Left colon (tissue), 2 donors: ENCODE measurements around the gene FRMD5. TPM values are rescaled to one million over a fixed set of nuclear protein-coding genes. Genes with fewer than 3 reads are reported as not detected.
A peak's percentile ranks its signal among the peaks of the same experiment; 100 is the strongest.

Experiments used
- ATAC-seq: fragments of 200-7000 bp; cut with Tn5 transposase; one replicate; pipeline ENCODE4 v1.9.1; 2020; ENCODE audit warnings: mild to moderate bottlenecking, moderate library complexity
- DNase-seq, 2 donors: peaks; one replicate each; pipeline ENCODE4 v3.0.0-alpha.2; 2020
- intact Hi-C, 2 donors: fragments of 100-400 bp; cut with DNase I in 1 of 2; cut with micrococcal nuclease in 1 of 2; formaldehyde crosslinking; loops; one replicate each; pipeline versions ENCODE4 v1.11.2 to v1.14.0; 2022; cut with DNase I, micrococcal nuclease
- total RNA-seq, 2 donors: library from RNA; stranded (reverse); fragmentation: NEBNext Ultra II Directional; extraction: Animal tissue kit (Norgen Biotek cat#: 25700); gene quantifications; one replicate each; pipeline ENCODE4 v1.2.1, GENCODE V29; 2021
- donor health status: DM: no; HTN: no; CAD: no.
- donor health status: DM: yes; HTN: yes; CAD: no.

The FRMD5 gene
- total RNA-seq, 2 donors from 2014 or later = 1.6 to 2.0 TPM

- intact Hi-C loops = no loop called here
- DNase-seq (no peak), ATAC-seq (no peak)
Observed at GRCh38 chr15:43953402-43953801, 241.7 kb downstream of the FRMD5 start.

GRCh38 chr15:43950531-43950930, 244.5 kb downstream of the FRMD5 start:
- intact Hi-C loops = no loop called here
- DNase-seq (no peak), ATAC-seq (no peak)

DNA sequence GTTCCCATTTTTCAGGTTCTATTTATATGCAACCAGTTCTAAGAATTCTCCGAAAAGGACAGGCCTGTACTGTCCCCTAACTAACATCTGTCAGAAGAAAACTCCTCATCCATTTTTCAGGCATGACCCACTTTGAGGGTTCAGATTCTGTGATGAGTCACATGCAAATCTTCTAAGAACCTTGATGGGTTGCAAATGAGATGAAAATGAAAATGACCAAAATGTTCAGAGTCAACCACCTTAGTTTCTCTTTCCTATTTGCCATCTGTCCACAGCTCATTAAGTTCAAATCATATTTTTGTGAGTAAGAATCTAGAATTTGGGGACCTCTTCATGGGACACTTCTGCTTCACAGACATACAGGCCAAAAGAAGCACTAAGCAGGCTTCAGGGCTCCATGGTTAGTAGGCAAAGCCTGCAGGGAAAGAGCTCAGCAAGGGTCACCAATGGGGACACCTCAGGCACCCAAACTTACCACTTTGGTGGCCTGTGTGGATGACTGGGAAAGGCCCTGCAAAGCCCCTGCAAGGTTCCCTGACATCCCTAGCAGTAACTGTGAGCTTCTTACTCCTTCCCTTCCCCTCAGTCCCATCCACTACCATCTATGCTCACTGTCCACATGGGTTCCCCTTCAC, 246.3 kb downstream of the FRMD5 start:
- DNase-seq (no peak), ATAC-seq (no peak)
- intact Hi-C loops = no loop called here

GRCh38 chr15:43943511-43943910, 251.6 kb downstream of the FRMD5 start:
- ATAC-seq (no peak), DNase-seq (no peak)
- intact Hi-C loops = no loop called here

GRCh38 chr15:43942194-43942593, 252.9 kb downstream of the FRMD5 start:
- intact Hi-C loops = no loop called here
- no peak for DNase-seq

DNA sequence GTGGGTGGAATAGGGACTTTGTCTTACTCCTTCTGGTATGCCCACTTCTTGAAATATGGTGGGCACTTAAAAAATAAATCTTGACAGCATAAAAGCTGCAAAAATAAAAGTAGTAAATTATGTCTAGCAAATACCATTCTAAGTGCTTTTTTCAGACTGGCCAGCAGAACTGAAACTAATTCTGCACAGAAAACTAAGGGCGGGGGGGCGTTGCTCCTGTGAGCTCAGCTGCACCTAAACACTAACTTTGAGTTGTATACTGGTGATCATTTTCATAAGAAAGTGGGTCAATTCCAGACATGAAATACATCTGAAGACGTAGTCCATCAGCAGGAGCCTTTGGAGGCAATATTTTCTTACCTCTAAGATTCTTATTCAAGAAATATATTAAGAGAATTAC, 253.5 kb downstream of the FRMD5 start:
- intact Hi-C loops = no loop called here
- no peak for ATAC-seq
- DNase-seq = peak; percentile 23 to 31

More at GRCh38 chr15:43942194-43942593, 252.9 kb downstream of the FRMD5 start:
- ATAC-seq = no peak

- DNase-seq (no peak), ATAC-seq (no peak)
- intact Hi-C loops = no loop called here
Observed at GRCh38 chr15:43941071-43941470, 254.0 kb downstream of the FRMD5 start.

DNA sequence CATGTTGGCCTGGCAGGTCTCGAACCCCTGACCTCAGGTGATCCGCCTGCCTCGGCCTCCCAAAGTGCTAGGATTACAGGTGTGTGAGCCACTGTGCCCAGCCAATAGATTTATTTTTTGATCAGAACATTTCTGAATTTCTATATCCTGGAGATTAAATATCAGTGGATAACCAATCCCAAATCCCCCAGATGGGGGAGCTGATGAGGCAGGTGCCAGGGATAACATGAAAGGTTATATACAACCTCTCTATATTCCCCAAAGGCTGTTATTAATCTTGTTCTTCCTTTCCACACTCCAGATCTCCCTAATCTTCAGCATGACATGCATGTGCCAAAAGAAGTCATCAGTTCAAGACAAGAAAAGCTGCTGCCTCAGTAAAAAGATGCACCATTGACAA, 256.0 kb downstream of the FRMD5 start:
- intact Hi-C loops = no loop called here
- ATAC-seq (peak; percentile 34), DNase-seq (peak in 1 of 2 donors; percentile 18)

- no peak for ATAC-seq
- DNase-seq = no peak
- intact Hi-C loops = no loop called here
Observed at GRCh38 chr15:43934480-43934879, 260.6 kb downstream of the FRMD5 start.

- DNase-seq (no peak), ATAC-seq (no peak)
- intact Hi-C loops = no loop called here
Observed at GRCh38 chr15:43932907-43933306, 262.2 kb downstream of the FRMD5 start.

DNA sequence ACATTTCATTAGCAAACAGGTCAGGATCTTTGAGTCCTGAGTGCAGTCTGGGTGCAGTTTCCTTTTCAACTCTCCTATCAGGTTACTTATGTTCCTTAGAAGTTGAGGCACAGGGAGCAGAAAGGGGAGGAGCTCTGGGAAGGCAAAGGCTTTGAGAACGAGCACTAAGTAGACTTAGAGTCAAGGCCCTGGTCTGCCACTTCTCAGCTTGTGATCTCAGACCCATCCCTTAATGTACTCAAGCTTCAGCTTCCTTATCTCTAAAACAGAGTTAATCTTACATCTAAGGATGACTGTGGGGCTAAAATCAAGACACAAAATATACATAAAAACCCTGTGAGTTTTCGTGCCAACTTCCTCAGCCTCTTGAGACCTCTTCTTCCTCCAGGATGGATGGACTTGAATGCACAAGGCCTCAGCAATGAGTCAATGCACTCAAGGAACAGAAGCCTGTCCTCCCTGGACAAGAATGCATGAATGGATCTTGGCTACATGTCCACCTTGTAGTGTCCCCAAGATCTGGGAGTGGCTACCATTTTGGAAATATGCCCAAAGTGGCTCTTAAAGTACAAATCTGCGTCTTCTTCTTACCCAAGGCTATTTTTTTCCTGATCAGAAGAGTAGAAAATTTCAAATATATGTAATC, 263.2 kb downstream of the FRMD5 start:
- no peak for ATAC-seq
- intact Hi-C loops = no loop called here
- no peak for DNase-seq

DNA sequence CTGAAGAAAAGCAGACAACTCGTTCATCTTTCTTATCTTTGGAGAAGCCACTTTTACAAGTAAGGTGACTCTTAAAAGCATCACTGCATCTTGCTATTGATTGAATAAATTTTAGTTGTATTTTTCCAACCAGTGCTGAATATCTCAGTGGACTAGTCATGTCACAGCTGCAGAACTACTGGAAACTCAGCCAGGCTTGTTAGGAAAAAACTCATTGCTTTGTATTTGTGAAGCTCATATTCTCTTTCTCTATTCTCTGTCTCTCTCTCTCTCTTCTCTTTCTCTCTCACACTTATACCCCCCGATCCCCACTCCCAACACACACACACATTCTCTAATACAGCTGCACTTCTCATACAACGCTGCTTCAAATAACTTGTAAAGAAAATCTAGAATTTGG, 264.0 kb downstream of the FRMD5 start:
- intact Hi-C loops = no loop called here
- no peak for ATAC-seq

DNA sequence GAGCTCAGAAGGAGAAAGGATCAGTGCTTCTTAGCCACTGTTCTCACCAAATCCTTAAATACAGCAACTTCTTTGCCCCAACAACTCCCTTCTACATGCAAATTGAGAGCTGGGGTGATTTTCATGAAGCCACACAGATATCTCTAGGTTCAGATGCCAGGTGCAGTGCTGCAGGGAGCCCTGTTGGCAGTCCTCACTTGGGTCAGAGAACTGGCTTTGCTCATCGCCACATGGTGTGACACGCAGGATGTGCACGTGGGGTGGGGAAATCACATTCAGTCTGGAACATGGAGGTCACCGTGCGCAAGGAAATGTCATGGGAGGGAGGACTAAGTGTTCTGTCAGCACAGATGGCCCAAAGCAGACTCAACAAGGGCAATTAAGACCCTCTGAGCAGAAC, 264.5 kb downstream of the FRMD5 start:
- DNase-seq = peak in 1 of 2 donors; percentile 30
- intact Hi-C loops = no loop called here
- no peak for ATAC-seq

More for the DNA sequence above, 264.0 kb downstream of the FRMD5 start:
- no peak for DNase-seq

- ATAC-seq (no peak), DNase-seq (no peak)
- intact Hi-C loops = no loop called here
Observed at GRCh38 chr15:43930079-43930478, 265.0 kb downstream of the FRMD5 start.

- DNase-seq = no peak
- intact Hi-C loops = no loop called here
- no peak for ATAC-seq
Observed at GRCh38 chr15:43928152-43928551, 266.9 kb downstream of the FRMD5 start.

GRCh38 chr15:43927203-43927602, 267.9 kb downstream of the FRMD5 start:
- DNase-seq = no peak
- ATAC-seq = no peak
- intact Hi-C loops = no loop called here

DNA sequence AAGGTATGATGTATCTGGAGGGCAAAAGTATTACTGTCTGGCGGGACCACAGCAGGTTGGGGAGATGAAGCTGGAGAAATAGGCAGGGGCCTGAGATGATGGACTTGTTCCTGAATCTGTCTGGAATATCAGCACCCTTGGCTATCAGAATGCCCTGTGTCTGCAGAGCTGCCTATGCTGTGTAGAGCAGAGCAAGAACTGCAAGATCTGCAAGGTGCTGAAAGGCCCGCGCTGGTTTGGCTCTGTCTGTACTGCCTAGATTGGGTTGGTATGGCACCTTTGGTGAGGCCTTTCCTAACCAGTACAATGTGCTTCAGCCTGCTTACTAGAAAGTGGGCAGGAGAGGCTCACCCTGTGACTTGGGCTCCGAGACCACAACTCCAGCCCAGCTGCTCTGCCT, 271.5 kb downstream of the FRMD5 start:
- ATAC-seq = no peak
- DNase-seq = no peak
- intact Hi-C loops = no loop called here

DNA sequence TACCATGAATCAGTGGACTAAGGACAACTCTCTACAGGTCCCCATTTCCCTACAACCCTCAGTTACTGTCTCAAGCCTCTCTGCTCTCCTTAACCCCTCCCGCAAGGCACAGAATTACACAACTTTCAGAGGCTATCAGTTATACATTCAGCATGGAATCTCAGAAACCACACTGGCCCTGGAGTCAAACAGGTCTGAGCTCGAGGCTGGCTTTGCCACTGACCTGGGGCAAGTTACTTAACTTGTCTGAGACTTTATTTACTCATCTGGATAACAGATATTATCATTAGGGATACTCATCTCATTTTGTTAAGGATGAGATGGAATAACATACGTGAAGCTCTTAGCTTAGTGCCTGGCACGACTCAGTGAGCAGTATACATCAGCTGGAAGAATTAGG, 273.1 kb downstream of the FRMD5 start:
- intact Hi-C loops = no loop called here
- ATAC-seq = no peak
- DNase-seq = no peak

DNA sequence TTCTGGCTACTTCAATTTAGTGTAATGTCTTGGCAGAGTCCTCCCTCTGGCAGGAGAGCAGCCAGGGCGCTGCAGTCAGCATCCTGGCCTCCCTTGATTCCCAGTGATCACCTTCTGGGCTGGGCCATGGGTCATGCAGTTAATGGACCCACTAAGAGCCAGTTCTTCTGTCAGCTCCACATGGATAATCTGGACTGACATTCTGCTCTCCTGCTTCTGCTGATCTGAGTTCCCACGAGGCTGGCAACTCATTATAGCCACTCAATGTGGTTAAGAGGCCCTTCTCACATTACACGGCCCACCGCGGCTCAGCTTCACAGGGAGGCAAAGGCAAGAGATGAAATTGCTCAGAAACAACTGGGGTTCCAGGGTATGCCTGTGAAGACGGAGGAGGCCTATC, 274.3 kb downstream of the FRMD5 start:
- ATAC-seq = no peak
- no peak for DNase-seq
- intact Hi-C loops = no loop called here

DNA sequence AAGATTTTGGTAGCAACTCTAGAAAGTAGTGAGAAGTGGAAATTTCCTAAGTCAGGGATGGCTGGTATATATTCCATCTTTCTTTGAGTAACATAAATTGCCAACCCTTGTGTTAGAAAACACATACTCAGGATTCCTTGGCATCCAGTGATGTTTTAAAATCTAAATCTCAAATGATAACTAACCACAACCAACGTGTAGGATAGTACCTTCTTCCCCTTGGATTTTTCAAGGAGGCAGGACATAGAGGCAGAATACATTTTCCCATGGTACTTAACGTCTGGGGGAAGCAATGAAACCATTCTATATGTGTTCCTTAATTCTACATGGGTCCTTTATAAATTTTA, 274.8 kb downstream of the FRMD5 start:
- ATAC-seq = no peak
- no peak for DNase-seq
- intact Hi-C loops = no loop called here
